AG08395 (cell line): ENCODE results near the gene FAIM2.

Experiments
- DNase-seq: peaks from one replicate; pipeline ENCODE4 v3.0.0; 2012; ENCODE audit warnings: mixed read lengths, low spot score

FAIM2 gene

DNA sequence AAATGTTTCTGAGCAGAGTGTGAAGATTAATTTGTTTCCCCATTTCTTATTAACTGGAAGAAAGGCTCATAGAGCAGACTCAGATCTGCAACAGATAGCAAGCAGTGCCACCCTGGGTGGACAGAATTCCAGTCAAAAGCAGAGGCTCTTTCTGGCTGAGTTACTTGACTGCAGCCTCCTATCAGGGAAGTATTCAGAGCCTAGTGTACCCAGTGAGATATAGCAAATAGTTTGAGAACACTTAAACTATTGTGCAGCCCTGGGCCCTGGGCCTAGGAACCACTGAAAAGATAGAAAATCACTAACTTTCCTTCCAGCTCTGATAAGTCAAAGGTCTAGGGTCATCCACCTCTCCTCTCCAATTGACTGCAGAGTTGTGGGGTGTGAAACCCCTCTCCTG, 35.6 kb upstream of the FAIM2 start:
- no peak for DNase-seq

DNA sequence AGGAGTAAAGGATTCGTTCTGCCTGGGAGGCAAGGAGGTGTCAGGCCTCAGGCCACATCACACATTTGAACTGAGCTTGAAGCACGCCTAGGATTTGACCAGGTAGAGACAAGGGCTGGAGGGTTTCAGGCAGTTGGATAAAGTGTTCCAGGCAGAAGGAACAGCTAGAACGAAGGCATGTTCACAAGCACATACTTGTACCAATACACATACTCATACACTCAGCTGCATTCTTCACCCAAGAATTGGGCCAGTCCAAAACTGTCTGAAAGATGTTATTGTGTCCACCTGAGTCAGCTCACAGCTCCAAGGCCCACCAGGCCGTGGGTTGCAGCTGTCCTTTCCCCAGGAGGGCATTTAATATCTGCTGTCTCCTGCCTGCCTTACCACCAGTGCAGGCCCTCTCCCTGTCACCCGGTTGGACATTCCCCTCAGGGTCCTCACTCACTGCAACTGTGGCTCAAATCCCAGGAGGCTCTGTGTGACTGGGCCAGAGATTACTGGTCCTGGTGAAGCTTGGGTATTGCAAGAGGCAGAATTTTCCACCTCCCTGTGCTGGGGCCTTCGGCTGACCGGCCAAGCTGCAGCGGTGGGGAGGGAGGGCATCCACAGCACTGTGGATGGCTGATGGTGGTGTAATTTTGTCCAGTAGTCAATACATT, 34.1 kb upstream of the FAIM2 start:
- no peak for DNase-seq

DNA sequence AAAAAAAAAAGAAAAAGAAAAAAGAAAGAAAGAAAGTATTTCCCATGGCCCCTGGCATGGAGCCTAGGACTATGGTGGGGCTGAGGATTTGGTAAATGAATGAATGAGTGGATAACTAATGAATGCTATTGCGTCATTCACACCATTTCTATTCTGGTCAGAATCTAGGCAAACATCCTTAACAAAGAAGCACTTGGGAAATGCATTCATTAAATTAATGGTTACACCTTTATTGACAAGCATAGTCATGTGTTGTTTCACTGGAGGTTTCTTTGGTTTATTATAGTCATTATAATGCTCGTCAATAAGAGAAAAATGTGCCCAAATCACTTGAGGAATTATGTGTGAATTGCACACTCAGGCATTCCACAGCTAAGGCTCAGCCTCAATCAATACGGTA, 33.2 kb upstream of the FAIM2 start:
- no peak for DNase-seq

DNA sequence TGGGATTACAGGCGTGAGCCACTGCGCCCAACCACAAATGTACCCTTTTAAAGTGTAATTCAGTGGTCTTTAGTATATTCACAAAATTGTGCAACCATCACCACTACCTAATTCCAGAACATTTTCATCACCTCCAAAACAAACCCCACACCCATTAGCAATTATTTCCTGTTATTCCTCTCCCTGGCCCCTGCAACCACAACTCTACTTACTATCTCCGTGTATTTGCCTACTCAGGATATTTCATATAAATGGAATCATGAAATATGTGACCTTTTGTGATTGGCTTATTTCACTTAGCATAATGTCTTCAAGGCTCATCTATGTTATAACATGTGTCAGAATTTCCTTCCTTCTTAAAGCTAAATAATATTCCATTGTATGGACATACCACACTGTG, 30.8 kb upstream of the FAIM2 start:
- no peak for DNase-seq

DNA sequence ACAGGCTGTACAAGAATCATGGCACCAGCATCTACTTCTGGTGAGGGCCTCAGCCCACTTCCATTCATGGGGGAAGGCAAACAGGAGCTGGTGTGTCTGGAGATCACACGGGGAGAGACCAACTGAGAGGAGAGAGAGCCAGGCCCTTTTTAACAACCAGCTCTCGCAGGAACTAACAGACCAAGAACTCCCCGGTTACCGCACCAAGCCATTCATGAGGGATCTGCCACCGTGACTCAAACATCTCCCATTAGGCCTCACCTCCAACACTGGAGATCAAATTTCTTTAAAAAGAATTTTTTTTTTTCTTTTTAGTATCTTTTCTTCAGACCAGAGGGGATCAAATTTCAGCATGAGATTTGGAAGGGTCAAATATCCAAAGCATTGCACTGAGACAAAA, 30.1 kb upstream of the FAIM2 start:
- no peak for DNase-seq

DNA sequence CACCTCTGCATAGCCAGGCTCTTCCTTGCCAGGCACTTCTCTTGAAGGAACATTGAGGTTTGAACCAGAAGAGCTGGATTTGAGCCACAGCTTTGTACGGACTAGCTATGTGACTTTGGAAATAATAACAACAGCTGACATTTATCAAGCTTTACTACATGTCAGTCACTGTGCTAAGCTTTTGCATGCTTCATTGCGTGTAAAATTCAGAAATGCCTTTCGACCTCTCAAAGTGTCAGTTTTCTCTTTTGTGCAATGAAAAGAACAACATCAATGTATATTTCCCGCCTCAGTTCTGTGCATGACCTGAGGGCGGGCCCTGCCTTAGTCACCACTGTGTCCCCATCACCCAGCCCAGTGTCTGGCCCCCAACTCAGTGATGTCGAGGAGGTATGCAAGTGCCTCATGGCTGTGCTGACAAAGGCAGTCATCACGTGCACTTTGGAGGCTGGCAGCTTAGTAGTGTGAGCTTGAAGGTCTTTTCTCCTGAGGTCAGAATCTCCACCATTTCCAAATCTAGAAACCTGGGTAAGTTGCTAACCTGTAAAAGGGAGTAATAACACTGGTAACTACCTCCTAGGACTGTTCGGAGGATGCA, 28.9 kb upstream of the FAIM2 start:
- no peak for DNase-seq

DNA sequence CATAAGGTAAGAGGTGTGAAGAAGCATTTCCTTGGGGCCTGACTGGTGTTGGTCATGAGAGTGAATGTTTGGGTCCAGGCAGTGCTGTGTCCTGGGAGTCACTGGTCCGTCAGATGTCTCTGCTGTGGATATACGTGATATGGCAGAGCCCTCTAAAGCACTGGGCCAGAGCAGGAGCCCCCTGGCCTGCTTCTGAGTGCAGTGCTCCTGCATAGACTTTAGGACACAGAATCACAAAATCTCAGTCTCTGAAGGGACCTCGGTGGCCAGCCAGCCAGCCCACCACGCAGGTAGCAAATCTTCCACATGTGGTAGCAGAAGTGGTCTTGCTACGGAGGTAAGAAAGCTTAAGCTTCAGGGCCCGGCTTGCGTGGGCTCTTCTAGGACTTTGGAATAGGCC, 28.3 kb upstream of the FAIM2 start:
- DNase-seq: no peak

DNA sequence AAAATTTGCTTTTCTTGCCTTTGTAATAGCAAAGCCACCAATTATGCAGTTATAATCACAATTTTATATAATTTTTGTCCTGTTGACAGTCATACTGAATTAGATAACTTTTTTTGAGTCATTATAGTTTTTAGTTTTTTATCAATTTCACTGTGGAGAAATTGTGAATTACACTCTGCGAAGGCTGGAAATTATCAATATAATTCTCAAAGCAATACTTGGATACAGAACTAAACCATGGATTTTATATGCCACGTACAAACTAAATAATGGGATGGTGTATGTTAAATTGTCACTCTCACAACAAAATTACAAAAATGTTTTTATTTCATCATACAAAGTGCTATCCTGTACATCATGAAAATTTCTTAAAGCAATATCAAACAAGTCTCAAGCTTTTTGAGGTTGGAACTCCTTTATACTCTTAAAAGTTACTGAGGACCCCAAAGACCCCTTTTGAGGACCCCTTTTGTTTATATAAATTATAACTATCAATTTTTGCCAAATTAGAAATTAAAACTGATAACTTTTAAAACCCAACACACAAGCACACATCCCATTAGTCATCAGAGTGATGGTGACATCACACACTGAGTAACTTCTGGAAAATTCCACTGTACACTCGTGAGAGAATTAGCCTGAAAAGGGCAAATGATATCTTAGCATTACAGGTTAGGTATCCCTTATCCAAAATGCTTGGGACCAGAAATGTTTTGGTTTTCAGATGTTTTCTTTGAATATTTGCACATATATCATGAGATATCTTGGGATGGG, 27.0 kb upstream of the FAIM2 start:
- peak; percentile 80 for DNase-seq

DNA sequence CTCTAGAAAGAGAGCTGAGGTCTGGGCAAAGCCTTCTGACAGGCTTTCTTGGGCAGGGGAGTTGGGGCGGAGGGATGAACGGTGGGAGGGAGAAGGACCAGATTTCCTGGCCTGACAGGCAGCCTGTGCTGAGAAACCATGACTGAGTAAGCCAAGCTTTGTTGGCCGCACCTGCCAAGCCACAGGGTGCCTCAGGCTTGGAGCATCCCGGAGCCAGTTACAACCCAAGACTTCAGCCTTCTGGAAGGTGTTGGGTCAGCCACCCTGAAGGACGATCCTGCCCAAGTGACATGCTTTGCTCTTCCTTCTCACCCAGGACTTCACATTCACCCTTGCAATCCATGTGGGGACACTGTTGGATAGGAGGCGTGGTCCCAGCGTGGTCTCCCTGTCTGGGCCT, 25.9 kb upstream of the FAIM2 start:
- no peak for DNase-seq

DNA sequence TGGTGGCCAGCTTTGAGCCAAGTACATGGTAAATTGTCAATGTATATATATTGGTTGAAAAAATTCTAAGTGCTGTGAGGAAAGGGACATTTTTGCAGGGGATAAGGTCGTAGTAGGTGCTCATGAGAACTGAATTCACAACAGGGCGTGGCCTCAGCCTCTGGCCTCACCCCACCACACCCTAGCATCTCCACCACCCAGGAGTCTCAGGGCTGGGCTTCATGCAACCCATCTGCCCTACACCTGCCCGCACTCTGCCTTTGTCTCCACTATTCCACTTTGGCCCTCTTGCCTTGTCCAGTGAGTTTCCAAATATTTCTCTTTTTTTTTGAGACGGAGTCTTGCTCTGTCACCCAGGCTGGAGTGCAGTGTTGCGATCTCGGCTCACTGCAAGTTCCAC, 24.8 kb upstream of the FAIM2 start:
- DNase-seq: no peak

DNA sequence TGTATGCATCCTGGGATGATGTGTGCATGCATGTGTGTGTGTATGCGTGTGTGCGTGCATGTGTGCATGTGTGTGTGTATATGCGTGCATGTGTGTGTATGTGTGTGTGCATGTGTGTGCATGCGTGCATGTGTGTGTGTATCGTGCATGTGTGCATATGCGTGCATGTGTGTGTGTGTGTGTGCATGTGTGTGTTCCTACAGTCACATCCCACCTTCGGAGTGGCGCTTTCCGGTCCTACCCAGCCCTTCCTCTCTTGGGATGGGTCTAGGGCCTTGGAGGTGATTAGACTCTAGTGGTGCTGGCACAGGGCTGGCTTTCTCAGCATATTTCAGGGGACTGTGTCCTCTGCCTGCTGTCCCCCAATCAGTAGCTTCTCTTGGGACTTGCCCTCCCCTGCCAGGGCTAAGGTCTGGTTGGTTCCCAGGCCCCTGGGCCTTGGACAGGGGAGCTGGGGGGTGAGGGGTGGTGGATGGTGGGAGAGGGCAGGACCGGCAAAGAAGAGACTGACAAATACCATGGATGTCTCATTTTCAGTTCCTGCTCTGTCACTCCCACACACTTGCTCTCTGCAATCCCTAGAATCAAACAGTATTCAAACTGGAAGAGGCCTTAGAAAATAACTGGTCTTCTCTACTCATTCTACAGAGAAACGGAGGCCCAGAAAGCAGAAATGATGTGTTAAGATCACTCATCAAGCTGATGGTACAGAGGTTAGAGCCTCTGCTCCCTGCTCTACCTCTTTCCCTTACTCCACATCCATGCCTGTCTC, 21.9 kb upstream of the FAIM2 start:
- no peak for DNase-seq

DNA sequence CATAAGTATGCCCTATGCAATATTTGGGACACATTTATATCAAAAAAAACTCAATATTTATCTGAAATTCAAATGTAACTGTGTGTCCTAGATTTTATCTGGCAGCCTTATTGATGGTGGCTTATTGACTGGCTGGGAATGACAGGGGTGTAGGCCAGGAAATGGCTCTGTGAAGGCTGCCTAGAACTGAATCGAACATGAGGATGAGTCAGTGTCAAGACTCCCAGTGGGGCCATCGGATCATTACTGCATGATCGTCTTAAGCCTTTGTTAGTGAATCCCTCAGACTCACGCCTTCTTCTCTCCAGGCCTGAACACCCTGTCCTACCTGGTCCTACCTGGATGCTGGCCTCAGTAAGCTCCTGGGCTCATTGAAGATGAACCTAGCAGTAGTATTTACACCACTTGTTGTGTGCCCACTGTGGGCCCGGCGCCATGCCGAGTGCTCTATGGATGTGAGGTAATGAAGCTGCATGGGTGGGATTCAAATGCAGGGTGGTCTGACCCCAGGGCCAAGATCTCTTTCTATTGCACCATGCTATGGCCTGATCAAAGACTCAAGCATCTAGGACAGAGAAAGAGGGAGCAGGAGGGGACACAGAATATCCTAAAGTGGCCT, 21.0 kb upstream of the FAIM2 start:
- DNase-seq: no peak

DNA sequence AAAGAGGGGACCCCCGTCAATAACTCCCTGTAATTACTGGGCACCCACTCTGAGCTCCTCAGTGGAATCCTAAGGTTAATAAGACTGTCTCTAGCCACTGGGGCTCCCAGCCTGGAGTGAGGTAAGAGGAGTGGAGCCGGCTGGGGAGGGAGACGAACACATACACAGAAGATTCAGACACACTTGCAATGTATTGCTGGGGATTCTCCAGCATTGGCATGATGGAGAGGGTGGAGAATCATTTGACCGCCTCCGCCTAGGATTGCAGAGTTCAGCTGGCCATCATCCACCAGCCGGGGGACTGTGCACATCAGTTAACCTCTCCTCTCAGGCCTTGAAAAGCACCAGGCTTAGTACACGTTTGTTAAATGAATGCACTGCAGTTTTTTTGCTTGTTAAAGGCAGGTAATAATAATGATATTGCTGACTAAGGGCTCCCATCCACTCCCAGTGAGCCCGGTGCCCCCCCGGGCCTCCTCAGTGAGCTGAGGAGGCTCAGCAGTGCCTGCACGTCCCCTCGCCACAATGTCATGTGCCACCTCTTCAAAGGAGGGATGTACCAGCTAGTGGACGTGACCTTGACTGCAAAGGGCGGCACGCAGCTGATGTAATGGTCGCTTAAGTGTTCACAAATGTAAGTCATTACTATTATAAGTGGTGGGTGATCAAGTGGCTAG, 20.3 kb upstream of the FAIM2 start:
- DNase-seq: no peak

DNA sequence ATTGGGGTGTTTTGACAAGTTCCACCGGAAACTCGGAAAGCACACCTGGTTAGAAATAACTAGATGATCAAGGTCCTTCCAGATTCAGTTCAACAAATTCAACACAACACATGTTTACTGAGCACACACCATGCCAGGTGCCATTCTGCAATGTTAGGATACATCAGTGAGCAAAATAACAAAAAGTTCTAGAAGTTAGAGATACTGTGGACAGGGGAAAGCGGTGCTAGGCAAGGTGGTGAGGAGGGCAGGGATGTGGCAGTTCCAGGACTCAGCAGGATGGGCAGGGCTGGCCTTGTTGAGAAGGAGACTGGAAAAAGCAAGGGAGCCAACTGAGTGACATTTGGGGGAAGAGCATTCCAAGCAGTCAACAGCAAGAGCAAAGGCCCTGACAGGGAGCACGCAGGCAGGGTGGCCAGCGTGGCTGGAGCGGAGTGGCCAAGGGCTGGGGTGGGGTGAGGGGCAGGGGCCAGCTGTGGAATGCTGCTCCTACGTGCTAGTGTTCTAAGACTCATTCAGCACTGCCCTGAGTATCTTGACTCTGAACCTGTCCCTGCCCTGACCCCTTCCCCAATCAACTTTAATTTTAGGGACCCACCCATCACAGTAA, 19.4 kb upstream of the FAIM2 start:
- DNase-seq: no peak

DNA sequence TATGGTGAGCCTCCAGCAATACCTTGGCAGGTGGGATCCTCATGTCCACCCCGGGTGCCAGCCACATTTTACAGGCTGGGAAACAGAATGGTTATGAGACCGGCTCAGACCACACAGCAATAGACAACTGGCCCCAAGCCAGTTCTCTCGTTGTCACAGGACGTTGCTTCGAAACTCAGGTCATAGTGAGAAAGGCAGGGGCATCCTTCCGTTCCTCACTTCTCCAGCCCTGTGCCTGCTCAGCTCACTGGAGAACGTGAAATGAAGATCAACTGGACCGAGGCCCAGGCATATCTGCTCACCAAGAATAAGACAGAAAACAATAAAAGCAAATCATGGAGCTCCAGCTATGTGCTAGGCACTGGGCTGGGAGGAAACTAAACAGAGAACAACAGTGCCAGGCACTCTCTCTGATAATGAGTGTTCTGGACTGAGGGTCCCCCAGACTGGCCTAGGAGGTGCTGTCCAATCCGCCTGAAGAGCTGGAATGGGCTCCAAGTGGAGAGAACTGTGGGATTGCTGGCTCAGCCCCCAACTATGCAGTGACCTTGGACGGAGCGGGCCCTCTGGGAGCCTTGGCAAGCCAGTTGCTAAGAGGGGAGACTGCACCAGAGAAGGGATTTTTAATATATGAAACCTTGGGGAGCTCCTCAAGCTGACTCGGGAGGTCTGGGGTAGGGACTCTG, 18.8 kb upstream of the FAIM2 start:
- DNase-seq: no peak

DNA sequence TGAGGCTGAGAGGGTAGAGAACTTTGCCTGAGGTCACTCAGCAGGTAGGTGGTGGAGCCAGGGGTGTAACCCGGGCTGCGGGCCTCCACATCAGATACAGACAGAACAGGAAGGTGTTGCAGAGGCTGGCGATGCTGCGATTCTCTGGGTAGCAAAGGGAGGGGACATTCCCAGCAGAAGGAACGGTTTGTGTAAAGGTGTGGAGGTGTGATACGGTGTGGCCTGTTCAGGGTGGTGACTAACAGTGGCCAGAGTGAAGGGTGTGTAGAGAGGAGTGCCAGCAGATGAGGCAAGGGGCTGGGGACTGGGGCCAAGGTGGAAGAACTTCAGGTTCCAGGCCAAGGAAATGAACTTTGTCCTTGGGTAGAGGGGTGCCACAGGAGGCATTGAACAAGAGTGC, 18.2 kb upstream of the FAIM2 start:
- no peak for DNase-seq

DNA sequence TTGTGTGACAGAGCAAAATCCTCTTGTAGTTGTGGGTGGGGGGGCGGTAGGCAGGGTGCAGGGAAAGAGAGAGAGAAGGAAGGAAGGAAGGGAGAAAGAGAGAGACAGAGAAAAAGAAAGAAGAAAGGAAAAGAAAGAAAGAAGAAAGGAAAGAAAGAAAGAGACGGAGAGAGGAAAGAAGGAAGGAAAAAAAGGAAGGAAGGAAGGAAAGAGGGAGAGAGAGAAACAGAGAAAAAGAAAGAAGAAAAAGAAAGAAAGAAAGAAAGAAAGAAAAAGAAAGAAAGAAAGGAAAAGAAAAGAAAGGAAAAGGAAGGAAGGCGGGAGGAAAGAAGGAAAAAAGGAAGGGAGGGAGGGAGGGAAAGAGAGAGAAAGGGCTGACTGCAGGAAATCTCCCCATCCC, 17.6 kb upstream of the FAIM2 start:
- no peak for DNase-seq

DNA sequence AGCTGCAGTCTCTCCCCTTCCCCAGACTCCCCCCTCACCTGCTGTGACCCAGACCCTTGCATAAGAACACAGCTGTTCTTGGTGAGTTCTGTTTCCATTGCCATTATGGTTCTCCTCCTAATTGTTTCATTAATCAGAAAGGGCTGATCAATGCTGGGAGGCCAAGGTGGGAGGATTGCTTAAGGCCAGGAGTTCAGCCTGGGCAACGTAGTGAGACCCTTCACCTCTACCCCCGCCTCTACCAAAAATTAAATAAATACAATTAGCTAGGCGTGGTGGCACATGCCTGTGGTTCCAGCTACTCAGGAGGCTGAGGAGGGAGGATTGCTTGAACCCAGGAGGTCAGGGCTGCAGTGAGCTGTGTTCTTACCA, 17.2 kb upstream of the FAIM2 start:
- DNase-seq: no peak

DNA sequence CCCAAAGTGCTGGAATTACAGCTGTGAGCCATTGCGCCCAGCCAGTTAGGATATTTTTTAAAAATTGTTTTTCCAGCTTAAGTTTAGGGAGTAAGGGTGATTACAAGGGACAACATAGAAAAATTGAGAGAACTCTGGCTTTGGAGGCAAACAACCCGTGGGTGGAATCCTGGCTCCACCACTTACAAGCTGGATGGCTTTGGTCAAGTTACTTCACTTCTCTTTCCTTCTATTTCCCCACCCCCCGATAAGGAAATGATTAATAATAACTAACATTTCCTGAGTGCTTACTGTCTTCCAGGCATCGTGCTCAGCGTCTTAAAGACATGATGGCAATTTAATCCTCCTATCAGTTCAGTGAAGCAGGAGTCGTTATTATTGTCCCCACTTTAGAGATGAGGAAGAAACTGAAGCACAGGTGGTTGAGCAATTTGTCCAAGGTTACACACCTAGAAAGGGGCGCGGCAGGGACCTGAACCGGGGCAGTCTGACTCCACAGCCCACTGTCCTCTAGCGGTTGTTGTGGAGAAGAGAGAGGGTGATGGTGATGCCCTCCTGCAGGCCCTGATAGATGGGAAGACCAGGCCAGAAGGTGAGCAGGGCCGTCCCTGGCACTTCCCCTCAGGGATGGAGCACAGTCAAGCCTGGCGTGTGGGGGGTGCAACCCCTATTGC, 16.7 kb upstream of the FAIM2 start:
- DNase-seq: no peak

DNA sequence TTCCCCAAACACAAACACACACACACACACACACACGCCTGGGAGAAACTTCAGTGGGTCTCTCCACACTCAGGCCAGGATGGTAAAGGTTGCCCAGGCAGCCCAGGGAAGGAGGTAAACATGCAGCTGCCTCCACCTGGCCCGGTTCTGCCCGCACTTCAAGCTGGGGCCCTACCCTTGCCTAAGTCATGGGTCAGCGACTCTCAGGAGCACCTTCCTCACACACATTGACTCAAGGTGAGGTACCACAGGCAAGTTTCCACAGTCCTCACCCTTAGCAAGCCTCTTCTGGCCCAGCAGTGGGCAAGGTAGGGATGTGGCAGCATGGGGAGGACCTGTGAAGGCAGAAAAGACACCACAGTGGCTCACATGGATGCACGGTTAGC, 14.1 kb upstream of the FAIM2 start:
- DNase-seq: no peak
